Neural cell (in vitro differentiated cells): ENCODE results near the gene WIZ. TPM values are rescaled to one million over a fixed set of nuclear protein-coding genes. Genes with fewer than 3 reads are reported as not detected.

Experiments
- H2AFZ ChIP-seq: fragments of 200-600, 300-800 bp; sonication (generic), shearing (Covaris generic); 2 replicates; pipeline ENCODE4 v1.6.0; 2014; ENCODE audit warnings: low read depth, mild to moderate bottlenecking, antibody characterized with exemption, low read length, moderate library complexity
- H3F3A ChIP-seq: fragments of 200-600 bp; shearing (Covaris generic); 2 replicates; pipeline ENCODE4 v1.6.1; 2016; ENCODE audit warnings: mild to moderate bottlenecking, moderate library complexity, mixed read lengths, antibody characterized with exemption, low read length; ENCODE audit not compliant: insufficient read depth, poor library complexity, severe bottlenecking
- H3K27ac ChIP-seq: fragments of 200-600, 300-800 bp; sonication (generic), shearing (Covaris generic); 2 replicates; pipeline ENCODE4 v1.5.1; 2014; ENCODE audit warnings: mild to moderate bottlenecking, low read length, moderate library complexity
- H3K27me3 ChIP-seq: fragments of 300-800, 200-600 bp; sonication (generic), shearing (Covaris generic); 2 replicates; pipeline ENCODE4 v1.6.0; 2014; ENCODE audit warnings: mild to moderate bottlenecking, low read depth, low read length, moderate library complexity; ENCODE audit not compliant: insufficient read depth
- H3K36me3 ChIP-seq: fragments of 300-800, 200-600 bp; sonication (generic), shearing (Covaris generic); 2 replicates; pipeline ENCODE4 v1.5.1; 2014; ENCODE audit warnings: mild to moderate bottlenecking, antibody characterized with exemption, low read length, moderate library complexity; ENCODE audit not compliant: insufficient read depth
- H3K4me2 ChIP-seq: fragments of 300-800, 200-600 bp; sonication (generic), shearing (Covaris generic); 2 replicates; pipeline ENCODE4 v1.6.0; 2014; ENCODE audit warnings: mild to moderate bottlenecking, low read length
- H3K4me3 ChIP-seq: fragments of 300-800, 200-600 bp; sonication (generic), shearing (Covaris generic); 2 replicates; pipeline ENCODE4 v1.5.1; 2014; ENCODE audit warnings: mild to moderate bottlenecking, low read length, moderate library complexity
- H3K79me2 ChIP-seq: fragments of 200-600 bp; shearing (Covaris generic); replicated peaks from 2 replicates; pipeline ENCODE4 v1.6.0; 2014; ENCODE audit warnings: mild to moderate bottlenecking, low read length, moderate library complexity; ENCODE audit not compliant: insufficient read depth
- H3K9ac ChIP-seq: fragments of 300-800, 200-600 bp; sonication (generic), shearing (Covaris generic); 2 replicates; pipeline ENCODE4 v1.6.1; 2016; ENCODE audit warnings: mild to moderate bottlenecking, low read length, mixed read lengths
- H3K9me2 ChIP-seq: fragments of 200-600 bp; shearing (Covaris generic); 2 replicates; pipeline ENCODE4 v1.6.1; 2016; ENCODE audit warnings: mild to moderate bottlenecking, low read length, mixed read lengths; ENCODE audit not compliant: insufficient read depth
- H3K9me3 ChIP-seq: fragments of 200-600, 300-800 bp; sonication (generic), shearing (Covaris generic); 2 replicates; pipeline ENCODE4 v1.6.1; 2016; ENCODE audit warnings: mild to moderate bottlenecking, mixed run types, low read length, moderate library complexity, mixed read lengths
- H4K20me1 ChIP-seq: fragments of 200-600 bp; shearing (Covaris generic); 2 replicates; pipeline ENCODE4 v1.6.1; 2016; ENCODE audit warnings: mild to moderate bottlenecking, mixed run types; ENCODE audit not compliant: insufficient read depth
- EP300 ChIP-seq: fragments of 450-650 bp; conservative IDR thresholded peaks from 2 replicates; pipeline ENCODE4 v1.6.1; 2014; ENCODE audit warnings: antibody characterized with exemption, mild to moderate bottlenecking, moderate library complexity; ENCODE audit not compliant: poor library complexity, severe bottlenecking
- EZH2 ChIP-seq: fragments of 200-600, 300-800 bp; shearing (Covaris generic), sonication (generic); IDR thresholded peaks from 2 replicates; pipeline ENCODE4 v1.6.1; 2014; ENCODE audit warnings: antibody characterized with exemption, low read length, borderline replicate concordance, mild to moderate bottlenecking; ENCODE audit not compliant: insufficient read depth, poor library complexity, severe bottlenecking
- MXI1 ChIP-seq: fragments of 450-650 bp; conservative IDR thresholded peaks from 2 replicates; pipeline ENCODE4 v1.6.1; 2014; ENCODE audit warnings: antibody characterized with exemption, mild to moderate bottlenecking; ENCODE audit not compliant: poor library complexity, severe bottlenecking
- POLR2AphosphoS5 ChIP-seq: IDR thresholded peaks from 2 replicates; pipeline ENCODE4 v1.6.1; 2012
- RAD21 ChIP-seq: fragments of 450-650 bp; conservative IDR thresholded peaks from 2 replicates; pipeline ENCODE4 v1.6.1; 2014; ENCODE audit warnings: antibody characterized with exemption, mild to moderate bottlenecking, moderate library complexity
- SMC3 ChIP-seq: fragments of 450-650 bp; conservative IDR thresholded peaks from 2 replicates; pipeline ENCODE4 v1.6.1; 2014; ENCODE audit warnings: antibody characterized with exemption, mild to moderate bottlenecking, moderate library complexity; ENCODE audit not compliant: poor library complexity
- TAF1 ChIP-seq: IDR thresholded peaks from 2 replicates; pipeline ENCODE4 v1.6.1; 2012; ENCODE audit warnings: low read depth
- polyA plus RNA-seq: library from polyadenylated mRNA; depleted of rRNA; stranded (reverse); fragments of >200 nt; gene quantifications from 2 replicates; pipeline ENCODE4 v1.2.3, GENCODE V29; 2014
- TF ChIP-seq, protein P1 (sequence below): IDR thresholded peaks from 2 replicates; pipeline ENCODE4 v1.6.1; 2012; ENCODE audit warnings: borderline replicate concordance
- TF ChIP-seq, protein P2 (sequence below): fragments of 450-650 bp; IDR thresholded peaks from 2 replicates; pipeline ENCODE4 v1.5.1; 2014; ENCODE audit warnings: antibody characterized with exemption, mild to moderate bottlenecking, moderate library complexity; ENCODE audit not compliant: poor library complexity, severe bottlenecking

Gene WIZ
- polyA plus RNA-seq, 1 donor from 2014 or later, result 13.0 TPM

DNA sequence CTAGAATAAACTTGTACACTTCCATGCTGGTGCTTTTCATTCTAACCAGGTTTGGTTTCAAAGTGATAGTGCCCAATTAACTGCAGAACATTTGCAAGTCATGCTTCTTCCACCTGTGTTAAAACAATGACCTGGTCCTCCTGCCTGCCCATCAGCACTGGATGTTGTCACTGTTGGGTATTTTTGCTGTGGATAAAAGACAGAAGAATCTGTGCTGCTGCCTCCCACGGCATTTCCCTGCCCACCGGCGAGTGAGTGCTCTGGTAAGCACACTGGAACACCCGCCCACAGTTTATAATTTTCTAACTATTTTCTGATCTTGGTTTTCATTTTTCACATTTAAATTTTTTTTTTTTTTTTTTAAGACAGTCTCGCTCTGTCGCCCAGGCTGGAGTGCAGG lies 67.9 kb downstream of the WIZ start:
- Histone ChIP-seq H4K20me1 (no peaks in the 10 kb centered on the region), H3K79me2 (peaks cover 21% of the 10 kb centered on the region), H3K27me3 (no peaks in the 10 kb centered on the region), H3K36me3 (no peaks in the 10 kb centered on the region), H3K27ac (no peak overlapping the region), H2AFZ (no peak overlapping the region), H3K4me3 (no peak overlapping the region), H3F3A (no peaks in the 10 kb centered on the region), H3K4me2 (no peak overlapping the region), H3K9ac (no peak overlapping the region), H3K9me2 (no peaks in the 10 kb centered on the region), H3K9me3 (no peaks in the 10 kb centered on the region)
- TF ChIP-seq, protein P1, sequence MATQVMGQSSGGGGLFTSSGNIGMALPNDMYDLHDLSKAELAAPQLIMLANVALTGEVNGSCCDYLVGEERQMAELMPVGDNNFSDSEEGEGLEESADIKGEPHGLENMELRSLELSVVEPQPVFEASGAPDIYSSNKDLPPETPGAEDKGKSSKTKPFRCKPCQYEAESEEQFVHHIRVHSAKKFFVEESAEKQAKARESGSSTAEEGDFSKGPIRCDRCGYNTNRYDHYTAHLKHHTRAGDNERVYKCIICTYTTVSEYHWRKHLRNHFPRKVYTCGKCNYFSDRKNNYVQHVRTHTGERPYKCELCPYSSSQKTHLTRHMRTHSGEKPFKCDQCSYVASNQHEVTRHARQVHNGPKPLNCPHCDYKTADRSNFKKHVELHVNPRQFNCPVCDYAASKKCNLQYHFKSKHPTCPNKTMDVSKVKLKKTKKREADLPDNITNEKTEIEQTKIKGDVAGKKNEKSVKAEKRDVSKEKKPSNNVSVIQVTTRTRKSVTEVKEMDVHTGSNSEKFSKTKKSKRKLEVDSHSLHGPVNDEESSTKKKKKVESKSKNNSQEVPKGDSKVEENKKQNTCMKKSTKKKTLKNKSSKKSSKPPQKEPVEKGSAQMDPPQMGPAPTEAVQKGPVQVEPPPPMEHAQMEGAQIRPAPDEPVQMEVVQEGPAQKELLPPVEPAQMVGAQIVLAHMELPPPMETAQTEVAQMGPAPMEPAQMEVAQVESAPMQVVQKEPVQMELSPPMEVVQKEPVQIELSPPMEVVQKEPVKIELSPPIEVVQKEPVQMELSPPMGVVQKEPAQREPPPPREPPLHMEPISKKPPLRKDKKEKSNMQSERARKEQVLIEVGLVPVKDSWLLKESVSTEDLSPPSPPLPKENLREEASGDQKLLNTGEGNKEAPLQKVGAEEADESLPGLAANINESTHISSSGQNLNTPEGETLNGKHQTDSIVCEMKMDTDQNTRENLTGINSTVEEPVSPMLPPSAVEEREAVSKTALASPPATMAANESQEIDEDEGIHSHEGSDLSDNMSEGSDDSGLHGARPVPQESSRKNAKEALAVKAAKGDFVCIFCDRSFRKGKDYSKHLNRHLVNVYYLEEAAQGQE, result no peak
- TF ChIP-seq POLR2AphosphoS5, result no peak

DNA sequence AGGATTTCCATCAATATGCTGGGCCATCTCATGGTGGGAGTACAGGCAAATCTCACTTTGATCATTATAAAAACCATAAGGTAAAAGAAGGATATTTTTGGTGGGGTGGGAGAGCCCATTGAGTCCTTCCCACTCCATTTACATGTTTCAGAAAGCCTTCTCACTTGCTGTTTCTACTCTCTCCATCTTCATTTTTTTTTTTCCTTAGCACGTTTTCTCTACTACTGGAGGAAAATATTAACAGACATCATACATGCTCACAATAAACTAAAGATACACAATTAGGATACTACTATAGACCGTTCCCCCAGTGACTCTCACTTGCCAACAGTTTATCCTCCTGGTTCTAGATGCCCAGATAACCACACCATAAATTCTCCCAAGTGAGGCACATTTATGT lies 68.3 kb downstream of the WIZ start:
- H3K36me3 ChIP-seq, result no peaks in the 10 kb centered on the region
- no peak overlapping the region for H2AFZ ChIP-seq
- no peaks in the 10 kb centered on the region for H3F3A ChIP-seq
- no peaks in the 10 kb centered on the region for H3K9me2 ChIP-seq
- no peak overlapping the region for H3K9ac ChIP-seq
- TF ChIP-seq POLR2AphosphoS5, result no peak
- no peak for TF ChIP-seq SMC3
- no peak for TF ChIP-seq RAD21
- TF ChIP-seq, protein P2, sequence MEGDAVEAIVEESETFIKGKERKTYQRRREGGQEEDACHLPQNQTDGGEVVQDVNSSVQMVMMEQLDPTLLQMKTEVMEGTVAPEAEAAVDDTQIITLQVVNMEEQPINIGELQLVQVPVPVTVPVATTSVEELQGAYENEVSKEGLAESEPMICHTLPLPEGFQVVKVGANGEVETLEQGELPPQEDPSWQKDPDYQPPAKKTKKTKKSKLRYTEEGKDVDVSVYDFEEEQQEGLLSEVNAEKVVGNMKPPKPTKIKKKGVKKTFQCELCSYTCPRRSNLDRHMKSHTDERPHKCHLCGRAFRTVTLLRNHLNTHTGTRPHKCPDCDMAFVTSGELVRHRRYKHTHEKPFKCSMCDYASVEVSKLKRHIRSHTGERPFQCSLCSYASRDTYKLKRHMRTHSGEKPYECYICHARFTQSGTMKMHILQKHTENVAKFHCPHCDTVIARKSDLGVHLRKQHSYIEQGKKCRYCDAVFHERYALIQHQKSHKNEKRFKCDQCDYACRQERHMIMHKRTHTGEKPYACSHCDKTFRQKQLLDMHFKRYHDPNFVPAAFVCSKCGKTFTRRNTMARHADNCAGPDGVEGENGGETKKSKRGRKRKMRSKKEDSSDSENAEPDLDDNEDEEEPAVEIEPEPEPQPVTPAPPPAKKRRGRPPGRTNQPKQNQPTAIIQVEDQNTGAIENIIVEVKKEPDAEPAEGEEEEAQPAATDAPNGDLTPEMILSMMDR, result no peak
- TF ChIP-seq EZH2, result no peak
- TF ChIP-seq MXI1, result no peak
- no peak for TF ChIP-seq TAF1
- TF ChIP-seq, protein P1, result no peak
- TF ChIP-seq EP300, result no peak
- no peak overlapping the region for H3K27ac ChIP-seq
- H4K20me1 ChIP-seq, result no peaks in the 10 kb centered on the region
- no peaks in the 10 kb centered on the region for H3K27me3 ChIP-seq
- H3K79me2 ChIP-seq, result peaks cover 24% of the 10 kb centered on the region
- no peak overlapping the region for H3K4me2 ChIP-seq
- no peaks in the 10 kb centered on the region for H3K9me3 ChIP-seq
- H3K4me3 ChIP-seq, result no peak overlapping the region
